ENCODE measurements around the gene NCSTN. TPM values are rescaled to one million over a fixed set of nuclear protein-coding genes. Genes with fewer than 3 reads are reported as not detected.

NCSTN gene
- total and polyA plus RNA-seq, 10 of the 15 experiments (the other 5 are each of a cell fraction or from before 2014, with no cell fraction given): 33.3 to 88.2 (median 60.4) TPM

- no peak for TF ChIP-seq STAT1 (conservative IDR thresholded peaks at IDR 0.05)
- RAD21 ChIA-PET (ENCODE audit: unreplicated experiment): interaction anchor here (0.7 to 1.4 kb wide), 2 partner anchors 85 to 246 kb away, joined by 3 to 4 read pairs; partner anchors contain the start of gene IGSF8
- WGBS (ENCODE audit: insufficient coverage, insufficient replicate concordance, low lambda C conversion rate, missing lambda C conversion rate): 98% methylated on average over 6 of the region's 6 CpGs
- no peak for ATAC-seq
- H3K27ac ChIP-seq (ENCODE audit: control insufficient read depth, insufficient read depth): no peak overlapping the region
- H3K9me3 ChIP-seq (replicated peaks; ENCODE audit: control insufficient read depth, insufficient read depth, low read length): no peaks in the 10 kb centered on the region
- no TSS peak for BruUV-seq (replicated peaks)
- SMC1A ChIA-PET (ENCODE audit: uncharacterized antibody, unreplicated experiment): interaction anchor here (1.5 to 1.7 kb wide), 2 partner anchors 10 to 141 kb away, joined by 4 to 5 read pairs; no protein-coding TSS in a partner anchor
- H3K4me2 ChIP-seq (ENCODE audit: control insufficient read depth, insufficient read depth): peak overlapping the region; percentile 80
- peaks cover 73% of the 10 kb centered on the region for H3K79me2 ChIP-seq (ENCODE audit: control insufficient read depth, insufficient read depth, low read length)
- intact Hi-C loops (cut with micrococcal nuclease; ENCODE audit: unreplicated experiment) (loop anchor here (5.0 kb wide), 1 partner anchor 262 kb away; no protein-coding TSS in a partner anchor), in situ Hi-C loops (cut with MboI) (loop anchor here (25.0 kb wide), 1 partner anchor 1308 kb away; no protein-coding TSS in a partner anchor)
- CTCF ChIA-PET: interaction anchor here (0.9 to 2.9 kb wide), 8 partner anchors 14 to 151 kb away, joined by 3 to 23 read pairs (median 4); partner anchors contain the start of gene DCAF8
- H3K9ac ChIP-seq (ENCODE audit: control insufficient read depth, insufficient read depth, low read length): no peak overlapping the region
- H2AFZ ChIP-seq (ENCODE audit: control insufficient read depth, low read depth, low read length): no peak overlapping the region
- no peak for FAIRE-seq
- no peak overlapping the region for H3K4me3 ChIP-seq
- DNase-seq (ENCODE audit: low read depth, low spot score): no peak
- H3K4me1 ChIP-seq (ENCODE audit: control insufficient read depth, insufficient read depth, low read length): peaks cover 23% of the 10 kb centered on the region
- POLR2A ChIA-PET: interaction anchor here (1.4 to 4.8 kb wide), 2 partner anchors 11 to 282 kb away, joined by 3 to 25 read pairs; no protein-coding TSS in a partner anchor
- no peaks in the 10 kb centered on the region for H3K27me3 ChIP-seq (replicated peaks in 1 of 2; ENCODE audit: control insufficient read depth in 2 of 2, insufficient read depth in 2 of 2, low read length in 1 of 2)
- H3K36me3 ChIP-seq (ENCODE audit: control insufficient read depth in 2 of 2, insufficient read depth in 2 of 2, low read length in 1 of 2): peaks cover 6 to 17% of the 10 kb centered on the region in 2 experiments
- no peaks in the 10 kb centered on the region for H4K20me1 ChIP-seq (ENCODE audit: control insufficient read depth, insufficient read depth)
Observed at GRCh38 chr1:160344936-160345335, 1.8 kb downstream of the NCSTN start.

GRCh38 chr1:160346463-160346862, 3.3 kb downstream of the NCSTN start:
- RAD21 ChIA-PET (ENCODE audit: unreplicated experiment): interaction anchor here (1.2 to 1.8 kb wide), 2 partner anchors 30 to 153 kb away, joined by 3 to 11 read pairs; no protein-coding TSS in a partner anchor
- Histone ChIP-seq H3K27me3 (replicated peaks in 1 of 2; ENCODE audit: control insufficient read depth in 2 of 2, insufficient read depth in 2 of 2, low read length in 1 of 2) (no peaks in the 10 kb centered on the region), H3K4me1 (ENCODE audit: control insufficient read depth, insufficient read depth, low read length) (peaks cover 20% of the 10 kb centered on the region), H3K9ac (ENCODE audit: control insufficient read depth, insufficient read depth, low read length) (peak overlapping the region; percentile 42; the same call in 1 of the 2 replicates), H2AFZ (ENCODE audit: control insufficient read depth, low read depth, low read length) (no peak overlapping the region; the same call in 1 of the 2 replicates), H3K4me2 (ENCODE audit: control insufficient read depth, insufficient read depth) (peak overlapping the region; percentile 90), H3K4me3 (0 out of 2 replicates have a peak overlapping the region, but pooled peaks have one; percentile 31), H3K36me3 (ENCODE audit: control insufficient read depth in 2 of 2, insufficient read depth in 2 of 2, low read length in 1 of 2) (peaks cover 13 to 24% of the 10 kb centered on the region in 2 experiments), H3K79me2 (ENCODE audit: control insufficient read depth, insufficient read depth, low read length) (peaks cover 58% of the 10 kb centered on the region), H3K9me3 (replicated peaks; ENCODE audit: control insufficient read depth, insufficient read depth, low read length) (no peaks in the 10 kb centered on the region), H4K20me1 (ENCODE audit: control insufficient read depth, insufficient read depth) (no peaks in the 10 kb centered on the region), H3K27ac (ENCODE audit: control insufficient read depth, insufficient read depth) (peak overlapping the region; percentile 78)
- ATAC-seq: no peak
- SMC1A ChIA-PET (ENCODE audit: uncharacterized antibody, unreplicated experiment): interaction anchor here (0.6 to 2.0 kb wide), 9 partner anchors 9 to 334 kb away, joined by 3 to 6 read pairs (median 4); no protein-coding TSS in a partner anchor
- no TSS peak for BruUV-seq (replicated peaks)
- DNase-seq (ENCODE audit: low read depth, low spot score): no peak
- intact Hi-C loops (cut with micrococcal nuclease; ENCODE audit: unreplicated experiment): no loop called here
- CTCF ChIA-PET: interaction anchor here (0.5 to 2.9 kb wide), 17 partner anchors 9 to 423 kb away, joined by 3 to 23 read pairs (median 4); no protein-coding TSS in a partner anchor
- POLR2A ChIA-PET: interaction anchor here (0.6 to 4.8 kb wide), 8 partner anchors 9 to 332 kb away, joined by 3 to 25 read pairs (median 4); no protein-coding TSS in a partner anchor
- in situ Hi-C loops (cut with MboI): loop anchor here (25.0 kb wide), 1 partner anchor 1309 kb away; no protein-coding TSS in a partner anchor
- WGBS (ENCODE audit: insufficient coverage, insufficient replicate concordance, low lambda C conversion rate, missing lambda C conversion rate): 62% methylated on average over 10 of the region's 10 CpGs
- no peak for FAIRE-seq
- TF ChIP-seq HCFC1 (IDR thresholded peaks at IDR 0.05; ENCODE audit: low read length) (no peak), FOXK2 (IDR thresholded peaks at IDR 0.05) (no peak), ZBTB33 (IDR thresholded peaks at IDR 0.05) (no peak), TARDBP (IDR thresholded peaks at IDR 0.05; ENCODE audit: borderline replicate concordance) (no peak), ZNF384 (IDR thresholded peaks at IDR 0.05; ENCODE audit: borderline replicate concordance, low read depth, low read length) (peak; percentile 70), MLLT1 (IDR thresholded peaks at IDR 0.05) (peak; percentile 63; the same call in 1 of the 2 replicates), HDGF (IDR thresholded peaks at IDR 0.05) (0 out of 2 replicates have a peak, but pooled peaks have one; percentile 49), ZZZ3 (IDR thresholded peaks at IDR 0.05; ENCODE audit: control insufficient read depth, insufficient read length, low read depth) (no peak)

Data from GM12878 (cell line).